Measurements from ENCODE around the gene COL4A6. TPM values are rescaled to one million over a fixed set of nuclear protein-coding genes. Genes with fewer than 3 reads are reported as not detected.

COL4A6 gene
- total RNA-seq, 1 experiment from 2014 or later, result 2.4 TPM

DNA sequence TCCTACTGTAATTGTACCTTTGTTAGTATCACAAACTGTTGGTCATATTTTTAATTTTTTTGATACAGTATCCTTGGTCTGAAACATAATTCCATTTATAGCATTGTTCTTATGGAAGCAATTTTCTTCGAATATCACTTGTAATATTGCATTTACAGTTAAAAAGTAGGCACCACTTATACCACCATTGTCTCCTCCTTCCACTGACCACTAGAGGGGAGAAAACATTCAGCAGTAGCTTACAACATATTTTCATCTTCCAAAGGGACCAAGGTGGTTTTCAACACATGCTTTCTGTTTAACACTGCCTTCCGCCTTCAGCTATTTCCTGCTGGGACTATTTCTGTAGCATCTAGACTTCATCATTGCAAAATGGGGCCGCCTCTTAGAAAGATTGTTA lies 146.2 kb downstream of the COL4A6 start:
- Histone ChIP-seq H3K9me2 (ENCODE audit: insufficient read depth) (no peaks in the 10 kb centered on the region), H3K79me2 (ENCODE audit: insufficient read depth, low read length) (no peaks in the 10 kb centered on the region), H3K27ac (ENCODE audit: low read depth, low read length) (no peak overlapping the region), H4K20me1 (ENCODE audit: insufficient read depth) (no peaks in the 10 kb centered on the region), H3K4me3 (replicated peaks in 1 of 2; ENCODE audit: low read depth in 1 of 2, low read length in 2 of 2) (no peak overlapping the region), H3K4me1 (ENCODE audit: control insufficient read depth in 1 of 2, insufficient read depth in 2 of 2, low read length in 2 of 2) (no peaks in the 10 kb centered on the region), H3K27me3 (ENCODE audit: insufficient read depth, low read length) (no peaks in the 10 kb centered on the region), H3K9me3 (ENCODE audit: control insufficient read depth in 1 of 2, insufficient read depth in 1 of 2, low read depth in 1 of 2, low read length in 2 of 2) (no peaks in the 10 kb centered on the region), H2AFZ (ENCODE audit: low read depth, low read length, poor library complexity, severe bottlenecking) (no peak overlapping the region), H3K9ac (ENCODE audit: low read length) (no peak overlapping the region), H3K4me2 (ENCODE audit: low read length) (no peak overlapping the region), H3K36me3 (ENCODE audit: control insufficient read depth in 1 of 2, insufficient read depth in 2 of 2, low read length in 2 of 2) (no peaks in the 10 kb centered on the region)
- TF ChIP-seq EGR1 (IDR thresholded peaks at IDR 0.05; ENCODE audit: low read depth), result no peak
- TF ChIP-seq, protein P1, sequence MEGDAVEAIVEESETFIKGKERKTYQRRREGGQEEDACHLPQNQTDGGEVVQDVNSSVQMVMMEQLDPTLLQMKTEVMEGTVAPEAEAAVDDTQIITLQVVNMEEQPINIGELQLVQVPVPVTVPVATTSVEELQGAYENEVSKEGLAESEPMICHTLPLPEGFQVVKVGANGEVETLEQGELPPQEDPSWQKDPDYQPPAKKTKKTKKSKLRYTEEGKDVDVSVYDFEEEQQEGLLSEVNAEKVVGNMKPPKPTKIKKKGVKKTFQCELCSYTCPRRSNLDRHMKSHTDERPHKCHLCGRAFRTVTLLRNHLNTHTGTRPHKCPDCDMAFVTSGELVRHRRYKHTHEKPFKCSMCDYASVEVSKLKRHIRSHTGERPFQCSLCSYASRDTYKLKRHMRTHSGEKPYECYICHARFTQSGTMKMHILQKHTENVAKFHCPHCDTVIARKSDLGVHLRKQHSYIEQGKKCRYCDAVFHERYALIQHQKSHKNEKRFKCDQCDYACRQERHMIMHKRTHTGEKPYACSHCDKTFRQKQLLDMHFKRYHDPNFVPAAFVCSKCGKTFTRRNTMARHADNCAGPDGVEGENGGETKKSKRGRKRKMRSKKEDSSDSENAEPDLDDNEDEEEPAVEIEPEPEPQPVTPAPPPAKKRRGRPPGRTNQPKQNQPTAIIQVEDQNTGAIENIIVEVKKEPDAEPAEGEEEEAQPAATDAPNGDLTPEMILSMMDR (IDR thresholded peaks at IDR 0.05 in 2 of 3, conservative IDR thresholded peaks at IDR 0.05 in 1 of 3; ENCODE audit: borderline replicate concordance in 1 of 3, insufficient read depth in 1 of 3, low read depth in 2 of 3, low read length in 2 of 3), result 0 out of 6 replicates have a peak, but pooled peaks of 1 of the 3 experiments have one; percentile 12
- no TSS peak for BruUV-seq (replicated peaks)
- POLR2A ChIA-PET, result no interaction called here
- DNase-seq (ENCODE audit: low read depth, low spot score) (no peak), ATAC-seq (no peak)
- RAD21 ChIA-PET (ENCODE audit: low non-redundant PET in 1 of 2, low total read pairs in 2 of 2, uncharacterized antibody in 2 of 2, unreplicated experiment in 2 of 2), result no interaction called here
- intact Hi-C loops (cut with micrococcal nuclease), result no loop called here
- CTCF ChIA-PET, result no interaction called here

DNA sequence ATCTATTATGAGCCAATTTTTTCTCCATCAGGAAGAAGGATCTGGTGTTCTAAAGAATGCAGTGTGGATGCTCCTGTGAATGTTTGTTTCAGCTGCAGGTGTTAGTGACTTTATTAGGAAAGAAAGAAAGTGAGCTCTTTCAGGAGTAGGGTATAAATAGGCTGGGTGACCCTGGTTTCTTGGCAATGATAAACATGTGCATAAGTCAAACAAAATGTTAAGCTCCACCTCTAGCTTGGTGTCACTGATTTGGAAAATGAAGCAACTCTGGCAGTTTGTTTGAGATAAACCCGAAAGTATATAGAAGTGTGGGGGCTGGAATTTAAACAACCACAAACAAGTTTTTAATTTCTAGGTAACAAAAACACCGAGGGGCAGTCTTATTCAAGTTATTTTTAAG lies 152.3 kb downstream of the COL4A6 start:
- intact Hi-C loops (cut with micrococcal nuclease), result no loop called here
- no peak overlapping the region for H3K4me2 ChIP-seq (ENCODE audit: low read length)
- no peak for DNase-seq (ENCODE audit: low read depth, low spot score)

More for the DNA sequence above, 152.3 kb downstream of the COL4A6 start:
- Histone ChIP-seq H3K4me1 (ENCODE audit: control insufficient read depth in 1 of 2, insufficient read depth in 2 of 2, low read length in 2 of 2) (no peaks in the 10 kb centered on the region), H3K4me3 (replicated peaks in 1 of 2; ENCODE audit: low read depth in 1 of 2, low read length in 2 of 2) (no peak overlapping the region), H3K9me2 (ENCODE audit: insufficient read depth) (no peaks in the 10 kb centered on the region), H3K9me3 (ENCODE audit: control insufficient read depth in 1 of 2, insufficient read depth in 1 of 2, low read depth in 1 of 2, low read length in 2 of 2) (no peaks in the 10 kb centered on the region), H4K20me1 (ENCODE audit: insufficient read depth) (no peaks in the 10 kb centered on the region), H3K79me2 (ENCODE audit: insufficient read depth, low read length) (no peaks in the 10 kb centered on the region), H3K9ac (ENCODE audit: low read length) (no peak overlapping the region), H3K27ac (ENCODE audit: low read depth, low read length) (no peak overlapping the region), H3K36me3 (ENCODE audit: control insufficient read depth in 1 of 2, insufficient read depth in 2 of 2, low read length in 2 of 2) (no peaks in the 10 kb centered on the region), H3K27me3 (ENCODE audit: insufficient read depth, low read length) (no peaks in the 10 kb centered on the region), H2AFZ (ENCODE audit: low read depth, low read length, poor library complexity, severe bottlenecking) (no peak overlapping the region)
- RAD21 ChIA-PET (ENCODE audit: low non-redundant PET in 1 of 2, low total read pairs in 2 of 2, uncharacterized antibody in 2 of 2, unreplicated experiment in 2 of 2), result no interaction called here
- CTCF ChIA-PET, result no interaction called here
- no peak for ATAC-seq
- POLR2A ChIA-PET, result no interaction called here
- no TSS peak for BruUV-seq (replicated peaks)
- no peak for TF ChIP-seq SIN3A (IDR thresholded peaks at IDR 0.05; ENCODE audit: low read depth)
- no peak for TF ChIP-seq TCF7L2 (IDR thresholded peaks at IDR 0.05; ENCODE audit: borderline replicate concordance, extremely low read depth, insufficient read depth, insufficient read length)
- no peak for TF ChIP-seq RAD21 (IDR thresholded peaks at IDR 0.05; ENCODE audit: low read depth)
- TF ChIP-seq SRF (IDR thresholded peaks at IDR 0.05; ENCODE audit: low read depth), result no peak
- TF ChIP-seq, protein P2, sequence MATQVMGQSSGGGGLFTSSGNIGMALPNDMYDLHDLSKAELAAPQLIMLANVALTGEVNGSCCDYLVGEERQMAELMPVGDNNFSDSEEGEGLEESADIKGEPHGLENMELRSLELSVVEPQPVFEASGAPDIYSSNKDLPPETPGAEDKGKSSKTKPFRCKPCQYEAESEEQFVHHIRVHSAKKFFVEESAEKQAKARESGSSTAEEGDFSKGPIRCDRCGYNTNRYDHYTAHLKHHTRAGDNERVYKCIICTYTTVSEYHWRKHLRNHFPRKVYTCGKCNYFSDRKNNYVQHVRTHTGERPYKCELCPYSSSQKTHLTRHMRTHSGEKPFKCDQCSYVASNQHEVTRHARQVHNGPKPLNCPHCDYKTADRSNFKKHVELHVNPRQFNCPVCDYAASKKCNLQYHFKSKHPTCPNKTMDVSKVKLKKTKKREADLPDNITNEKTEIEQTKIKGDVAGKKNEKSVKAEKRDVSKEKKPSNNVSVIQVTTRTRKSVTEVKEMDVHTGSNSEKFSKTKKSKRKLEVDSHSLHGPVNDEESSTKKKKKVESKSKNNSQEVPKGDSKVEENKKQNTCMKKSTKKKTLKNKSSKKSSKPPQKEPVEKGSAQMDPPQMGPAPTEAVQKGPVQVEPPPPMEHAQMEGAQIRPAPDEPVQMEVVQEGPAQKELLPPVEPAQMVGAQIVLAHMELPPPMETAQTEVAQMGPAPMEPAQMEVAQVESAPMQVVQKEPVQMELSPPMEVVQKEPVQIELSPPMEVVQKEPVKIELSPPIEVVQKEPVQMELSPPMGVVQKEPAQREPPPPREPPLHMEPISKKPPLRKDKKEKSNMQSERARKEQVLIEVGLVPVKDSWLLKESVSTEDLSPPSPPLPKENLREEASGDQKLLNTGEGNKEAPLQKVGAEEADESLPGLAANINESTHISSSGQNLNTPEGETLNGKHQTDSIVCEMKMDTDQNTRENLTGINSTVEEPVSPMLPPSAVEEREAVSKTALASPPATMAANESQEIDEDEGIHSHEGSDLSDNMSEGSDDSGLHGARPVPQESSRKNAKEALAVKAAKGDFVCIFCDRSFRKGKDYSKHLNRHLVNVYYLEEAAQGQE (IDR thresholded peaks at IDR 0.05; ENCODE audit: low read depth), result no peak
- TF ChIP-seq ZNF274 (IDR thresholded peaks at IDR 0.05; ENCODE audit: low read depth, low read length), result no peak
